ENCODE measurements around the gene DCHS2. TPM values are rescaled to one million over a fixed set of nuclear protein-coding genes. Genes with fewer than 3 reads are reported as not detected.

Gene DCHS2
- total RNA-seq, 1 experiment from 2014 or later = not detected

- BruUV-seq (replicated peaks) = no TSS peak
- no peaks in the 10 kb centered on the region for H3K4me1 Mint-ChIP-seq (ENCODE audit: low read depth, unreplicated experiment)
- no peaks in the 10 kb centered on the region for H3K9me3 Mint-ChIP-seq (ENCODE audit: unreplicated experiment)
- POLR2A ChIA-PET = no interaction called here
- no peak overlapping the region for H3K27ac Mint-ChIP-seq (ENCODE audit: unreplicated experiment)
- no peak for TF ChIP-seq CTCF (IDR thresholded peaks at IDR 0.05; ENCODE audit: insufficient read depth in 1 of 2, low read depth in 1 of 2, low read length in 1 of 2, severe bottlenecking in 1 of 2, unreplicated experiment in 1 of 2)
- DNase-seq = no peak
- H3K27me3 Mint-ChIP-seq (ENCODE audit: insufficient read depth, unreplicated experiment) = peaks cover 7% of the 10 kb centered on the region
- Histone ChIP-seq H3K36me3 (ENCODE audit: control insufficient read depth, insufficient read depth, low read length) (no peaks in the 10 kb centered on the region), H3K27me3 (replicated peaks; ENCODE audit: control insufficient read depth, insufficient read depth, low read length) (no peaks in the 10 kb centered on the region; the same call in 1 of the 2 replicates), H3K4me1 (no peaks in the 10 kb centered on the region), H3K4me3 (ENCODE audit: low read depth, low read length) (no peak overlapping the region), H3K9me3 (no peaks in the 10 kb centered on the region)
- H3K4me3 Mint-ChIP-seq (ENCODE audit: unreplicated experiment) = no peak overlapping the region
- no peaks in the 10 kb centered on the region for H3K36me3 Mint-ChIP-seq (ENCODE audit: insufficient read depth, unreplicated experiment)
- intact Hi-C loops (cut with micrococcal nuclease; ENCODE audit: unreplicated experiment) = no loop called here
- CTCF ChIA-PET = no interaction called here
These were observed 15.4 kb downstream of the DCHS2 start for GRCh38 chr4:154476232-154476631.

GRCh38 chr4:154475820-154476219, 15.8 kb downstream of the DCHS2 start:
- DNase-seq = no peak
- no peak overlapping the region for H3K4me3 Mint-ChIP-seq (ENCODE audit: unreplicated experiment)
- BruUV-seq (replicated peaks) = no TSS peak
- no peak overlapping the region for H3K27ac Mint-ChIP-seq (ENCODE audit: unreplicated experiment)
- no peaks in the 10 kb centered on the region for H3K4me1 Mint-ChIP-seq (ENCODE audit: low read depth, unreplicated experiment)
- no peaks in the 10 kb centered on the region for H3K9me3 ChIP-seq
- H3K4me3 ChIP-seq (ENCODE audit: low read depth, low read length) = no peak overlapping the region
- no peak for TF ChIP-seq CTCF (IDR thresholded peaks at IDR 0.05; ENCODE audit: insufficient read depth in 1 of 2, low read depth in 1 of 2, low read length in 1 of 2, severe bottlenecking in 1 of 2, unreplicated experiment in 1 of 2)
- no peaks in the 10 kb centered on the region for H3K9me3 Mint-ChIP-seq (ENCODE audit: unreplicated experiment)
- no peaks in the 10 kb centered on the region; the same call in 1 of the 2 replicates for H3K27me3 ChIP-seq (replicated peaks; ENCODE audit: control insufficient read depth, insufficient read depth, low read length)
- POLR2A ChIA-PET = no interaction called here
- H3K4me1 ChIP-seq = no peaks in the 10 kb centered on the region
- CTCF ChIA-PET = no interaction called here
- no peaks in the 10 kb centered on the region for H3K36me3 ChIP-seq (ENCODE audit: control insufficient read depth, insufficient read depth, low read length)
- H3K27me3 Mint-ChIP-seq (ENCODE audit: insufficient read depth, unreplicated experiment) = peaks cover 10% of the 10 kb centered on the region
- intact Hi-C loops (cut with micrococcal nuclease; ENCODE audit: unreplicated experiment) = no loop called here
- H3K36me3 Mint-ChIP-seq (ENCODE audit: insufficient read depth, unreplicated experiment) = no peaks in the 10 kb centered on the region

- Mint-ChIP-seq H3K27ac (ENCODE audit: unreplicated experiment) (no peak overlapping the region), H3K27me3 (ENCODE audit: insufficient read depth, unreplicated experiment) (peaks cover 16% of the 10 kb centered on the region), H3K4me3 (ENCODE audit: unreplicated experiment) (no peak overlapping the region), H3K9me3 (ENCODE audit: unreplicated experiment) (no peaks in the 10 kb centered on the region), H3K4me1 (ENCODE audit: low read depth, unreplicated experiment) (no peaks in the 10 kb centered on the region), H3K36me3 (ENCODE audit: insufficient read depth, unreplicated experiment) (no peaks in the 10 kb centered on the region)
- H3K4me1 ChIP-seq = no peaks in the 10 kb centered on the region
- BruUV-seq (replicated peaks) = no TSS peak
- H3K27me3 ChIP-seq (replicated peaks; ENCODE audit: control insufficient read depth, insufficient read depth, low read length) = no peaks in the 10 kb centered on the region; the same call in 1 of the 2 replicates
- no peaks in the 10 kb centered on the region for H3K9me3 ChIP-seq
- ChIA-PET CTCF (no interaction called here), POLR2A (no interaction called here)
- no peaks in the 10 kb centered on the region for H3K36me3 ChIP-seq (ENCODE audit: control insufficient read depth, insufficient read depth, low read length)
- intact Hi-C loops (cut with micrococcal nuclease; ENCODE audit: unreplicated experiment) = no loop called here
- H3K4me3 ChIP-seq (ENCODE audit: low read depth, low read length) = no peak overlapping the region
- no peak for DNase-seq
- no peak for TF ChIP-seq CTCF (IDR thresholded peaks at IDR 0.05; ENCODE audit: insufficient read depth in 1 of 2, low read depth in 1 of 2, low read length in 1 of 2, severe bottlenecking in 1 of 2, unreplicated experiment in 1 of 2)
These were observed 18.1 kb downstream of the DCHS2 start for GRCh38 chr4:154473497-154473896.
